Stimulated activated CD8-positive, alpha-beta memory T cell treated with anti-CD3 and anti-CD28 coated beads, Interleukin-7, amount 100 ng/mL, for 48 hours (primary cell): ENCODE data around the gene NINL.

Source experiments
- DNase-seq, 2 donors: peaks; one replicate each; pipeline ENCODE4 v3.0.0-alpha.2; 2020; ENCODE audit warnings: low read depth in 1 of 2; ENCODE audit errors: extremely low read depth in 1 of 2

NINL gene

DNA sequence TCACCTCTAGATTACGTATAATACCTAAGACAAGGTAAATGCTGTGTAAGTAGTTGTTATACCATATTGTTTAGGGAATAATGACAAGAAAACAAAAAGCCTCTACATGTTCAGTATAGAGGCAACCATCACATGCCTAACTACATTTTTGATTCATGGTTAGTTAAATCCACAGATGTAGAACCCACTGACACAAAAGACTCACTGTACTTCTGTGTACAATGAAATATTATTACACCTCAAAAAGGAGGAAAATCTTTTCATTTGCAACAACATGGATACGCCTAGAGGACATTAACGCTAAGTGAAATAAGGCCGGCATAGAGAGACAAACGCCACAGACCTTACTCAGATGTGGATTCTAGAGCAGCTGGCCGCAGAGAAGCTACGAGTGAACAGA, 50.5 kb downstream of the NINL start:
- no peak for DNase-seq

DNA sequence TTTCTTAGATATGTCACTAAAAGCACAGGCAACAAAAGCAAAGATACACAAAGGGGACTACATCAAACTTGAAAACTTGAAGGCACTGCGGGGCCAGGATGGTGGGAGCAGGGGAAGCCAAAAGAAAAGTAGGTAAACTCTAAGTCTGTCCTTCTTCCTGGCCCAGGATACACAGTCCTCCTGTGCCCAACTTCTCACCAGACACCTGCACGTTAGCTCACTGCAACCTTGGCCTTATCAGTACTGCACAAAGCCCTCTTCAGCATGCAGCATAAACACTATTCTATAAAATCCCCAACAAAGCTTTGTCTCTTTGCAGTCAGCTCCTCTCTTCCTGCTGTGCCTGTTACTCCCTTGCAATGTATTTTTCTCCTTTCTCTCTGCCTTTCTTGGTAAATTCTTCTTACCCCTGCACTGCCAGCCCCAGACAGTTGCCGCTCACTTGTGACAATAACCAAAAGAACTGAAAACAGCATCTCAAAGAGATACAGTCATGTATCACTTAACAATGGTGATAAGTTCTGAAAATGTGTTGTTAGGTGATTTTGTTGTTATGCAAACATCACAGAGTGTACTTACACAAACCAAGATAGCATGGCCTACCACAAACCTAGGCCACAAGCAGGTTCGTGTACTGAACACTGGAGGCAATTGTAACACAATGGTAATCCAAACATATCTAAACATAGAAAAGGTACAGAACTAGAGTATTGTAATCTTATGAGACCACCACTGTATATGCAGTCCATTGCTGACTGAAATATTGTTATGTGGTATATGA, 51.2 kb downstream of the NINL start:
- DNase-seq = no peak

DNA sequence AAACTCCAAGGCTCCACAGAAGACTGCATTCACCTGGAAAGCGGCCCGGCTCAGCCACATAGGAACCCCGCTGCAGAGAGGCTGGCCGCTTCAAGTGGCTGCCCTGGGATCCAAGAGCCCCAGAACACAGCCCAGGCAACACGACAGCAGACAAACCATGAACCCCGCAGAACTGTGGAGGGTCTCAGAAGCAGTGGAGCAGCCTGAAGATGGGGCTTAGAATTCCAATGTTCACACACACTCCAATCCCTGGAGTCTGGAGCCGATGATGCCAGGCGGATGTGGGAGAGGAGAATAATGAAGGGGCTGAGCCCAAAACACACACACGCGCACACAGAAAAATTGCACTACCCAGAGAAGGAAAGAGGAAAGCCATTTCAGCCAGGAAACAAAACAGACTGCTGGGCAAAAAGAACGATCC, 52.4 kb downstream of the NINL start:
- DNase-seq = no peak

DNA sequence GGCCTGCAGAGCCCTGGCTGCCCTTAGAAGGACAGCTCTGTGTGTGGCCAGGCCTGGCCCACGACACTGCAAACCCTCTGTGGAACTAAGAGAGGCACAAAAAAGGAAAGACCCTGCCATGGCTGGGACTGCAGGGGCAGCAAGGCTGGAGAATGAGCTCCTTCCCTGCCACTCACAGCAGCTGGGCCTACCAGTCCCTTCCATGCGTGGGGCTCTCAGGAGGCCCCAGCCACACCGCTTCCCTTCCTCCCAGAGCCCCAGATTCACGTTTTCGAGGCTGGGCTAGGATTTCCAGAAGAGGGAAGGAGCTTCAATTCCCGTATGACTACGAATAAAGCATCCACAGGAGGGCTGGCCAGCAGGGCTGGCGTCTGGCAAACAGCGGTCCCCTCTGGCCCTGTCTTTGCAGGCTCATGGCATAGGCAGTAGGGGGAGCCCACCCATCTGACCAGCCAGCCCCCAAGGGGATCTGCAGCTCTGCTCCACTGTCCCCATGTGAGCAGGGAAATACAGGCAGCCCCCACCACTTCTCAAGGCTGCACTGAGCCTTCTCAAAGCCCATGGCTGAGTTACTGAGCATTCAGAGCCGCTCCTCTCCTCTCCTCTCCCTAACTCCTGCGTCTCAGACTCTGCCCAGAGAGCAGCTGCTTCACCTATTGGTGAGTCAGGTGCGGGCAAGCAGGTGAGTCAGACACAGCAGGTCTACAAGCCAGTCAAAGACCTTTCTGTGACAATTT, 53.1 kb downstream of the NINL start:
- DNase-seq = no peak

DNA sequence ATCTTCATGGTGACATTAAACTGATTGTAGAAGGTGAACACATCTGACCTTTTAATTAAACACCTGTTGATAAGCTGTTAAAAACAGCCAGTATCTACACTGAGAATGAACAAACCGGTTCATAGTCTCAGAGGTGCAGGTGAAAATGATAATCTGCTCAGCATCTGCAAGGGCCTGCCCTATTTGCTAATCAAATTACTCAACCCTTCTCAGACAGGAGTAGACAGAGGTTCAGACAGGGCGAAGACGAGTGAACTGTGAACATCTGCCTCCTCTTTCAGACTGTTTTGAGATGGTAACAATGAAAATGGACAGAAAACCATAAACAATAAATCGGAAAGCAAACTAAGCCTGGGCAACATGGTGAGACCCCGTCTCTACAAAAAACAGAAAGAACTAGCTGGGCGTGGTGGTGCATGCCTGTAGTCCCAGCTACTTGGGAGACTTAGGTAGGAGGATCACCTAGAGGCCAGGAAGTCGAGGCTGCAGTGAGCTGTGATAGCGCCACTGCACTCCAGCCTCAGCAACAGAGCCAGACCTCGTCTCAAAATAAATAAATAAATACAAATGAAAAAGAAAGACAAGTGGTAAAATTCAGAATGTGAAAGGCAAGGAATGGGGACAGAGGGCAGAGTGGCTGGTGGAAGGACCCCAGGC, 55.9 kb downstream of the NINL start:
- no peak for DNase-seq

DNA sequence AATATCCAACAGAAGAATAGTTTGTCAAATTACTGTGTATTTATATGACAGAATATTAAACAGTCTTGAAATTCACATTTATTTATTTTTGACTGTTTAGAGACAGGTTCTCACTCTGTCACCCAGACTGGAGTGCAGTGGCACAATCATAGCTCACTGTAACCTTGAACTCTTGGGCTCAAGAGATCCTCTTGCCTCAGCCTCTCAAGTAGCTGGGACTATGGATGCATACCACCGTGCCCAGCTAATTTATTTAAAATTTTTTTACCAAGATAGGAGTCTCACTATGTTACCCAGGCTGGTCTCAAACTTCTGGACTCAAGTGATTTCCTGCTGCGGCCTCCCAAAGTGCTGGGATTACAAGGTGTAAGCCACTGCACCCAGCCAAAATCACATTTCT, 57.4 kb downstream of the NINL start:
- no peak for DNase-seq

DNA sequence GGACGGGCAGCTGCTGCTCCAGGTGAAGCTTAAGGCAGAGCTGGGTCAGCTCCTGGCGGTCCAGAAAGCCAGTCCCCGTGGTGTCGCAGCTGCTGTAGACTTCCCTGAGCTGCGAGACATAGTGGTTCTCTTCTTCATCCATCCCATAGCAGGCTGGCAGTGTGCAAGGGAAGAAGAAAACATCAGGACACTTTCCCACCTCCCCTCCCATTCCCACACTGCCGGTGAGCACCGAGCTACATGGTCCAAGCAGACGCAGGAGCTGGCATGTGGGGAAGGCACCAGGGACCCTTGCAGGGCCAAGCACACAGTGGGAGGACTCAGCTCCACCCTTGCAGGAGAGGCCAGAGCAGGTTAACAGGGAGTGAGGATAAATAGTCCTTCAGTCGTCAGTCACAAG, 58.9 kb downstream of the NINL start:
- no peak for DNase-seq

DNA sequence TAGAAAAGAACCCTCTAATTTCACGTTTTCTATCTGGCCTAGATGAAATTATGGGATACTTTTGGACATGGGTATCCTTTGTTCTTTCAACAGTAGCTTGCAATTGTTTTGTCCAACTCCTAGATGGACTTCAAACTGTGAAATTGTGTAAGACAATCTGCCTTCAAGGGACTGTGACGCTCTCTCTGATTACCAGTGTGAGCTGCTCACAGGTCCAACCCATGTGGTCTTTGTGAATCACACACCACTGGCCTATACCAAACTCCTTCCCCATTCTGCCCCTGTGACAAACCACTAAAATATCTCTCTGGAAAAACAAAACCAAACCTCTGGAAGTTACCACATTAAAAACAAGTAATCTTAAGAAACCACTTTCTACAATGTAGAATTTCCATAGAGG, 59.5 kb downstream of the NINL start:
- no peak for DNase-seq

DNA sequence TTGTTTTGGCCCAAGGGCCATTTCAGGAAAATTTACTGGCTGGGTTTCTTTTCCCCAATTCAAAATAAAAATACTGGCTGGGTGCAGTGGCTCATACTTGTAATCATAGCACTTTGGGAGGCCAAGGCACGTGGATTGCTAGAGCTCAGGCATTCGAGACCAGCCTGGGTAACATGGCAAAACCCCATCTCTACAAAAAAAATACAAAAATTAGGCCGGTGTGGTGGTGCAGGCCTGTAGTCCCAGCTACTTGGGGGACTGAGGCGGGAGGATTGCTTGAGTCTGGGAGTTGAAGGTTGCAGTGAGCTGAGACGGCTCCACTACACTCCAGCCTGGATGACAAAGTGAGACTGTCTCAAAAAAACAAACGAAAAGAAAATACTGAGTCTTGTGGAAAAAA, 60.0 kb downstream of the NINL start:
- no peak for DNase-seq

DNA sequence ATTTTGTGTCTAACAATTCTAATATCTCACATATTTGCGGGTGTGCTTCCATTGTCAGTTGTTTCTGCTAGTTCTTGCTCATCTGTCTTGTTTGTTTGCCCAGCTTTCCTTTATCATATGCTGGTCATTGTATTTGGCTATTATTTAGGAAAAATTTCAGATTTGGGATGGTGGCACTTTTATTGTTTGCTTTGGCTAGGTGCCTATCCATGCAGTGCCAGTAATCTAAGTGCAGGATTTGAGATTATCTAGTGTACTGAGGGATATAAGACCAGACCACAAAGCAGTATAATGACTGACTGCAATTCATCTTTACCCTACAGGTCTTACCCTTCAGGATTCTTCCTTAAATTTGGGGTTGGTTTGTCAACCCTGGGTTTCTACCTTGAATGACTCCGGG, 63.9 kb downstream of the NINL start:
- DNase-seq = no peak

DNA sequence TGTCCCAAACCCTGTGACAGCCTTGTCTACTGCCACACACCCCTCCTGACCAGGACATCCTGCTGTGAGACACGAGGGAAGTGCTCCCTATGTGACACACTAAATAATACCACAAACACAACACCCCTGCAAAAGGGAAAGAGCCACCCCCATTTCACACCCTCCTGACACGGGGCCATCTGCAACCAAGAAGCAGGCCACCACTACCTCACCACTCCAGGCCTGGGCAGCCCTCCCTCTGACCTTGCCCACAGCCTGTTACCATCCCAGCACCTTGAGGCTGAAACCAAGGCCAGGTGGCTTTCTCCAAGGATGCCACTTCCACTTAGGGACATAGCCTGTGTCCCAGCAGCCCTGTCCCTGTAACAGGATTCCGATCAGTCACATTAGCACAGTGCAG, 68.2 kb downstream of the NINL start:
- DNase-seq = no peak

DNA sequence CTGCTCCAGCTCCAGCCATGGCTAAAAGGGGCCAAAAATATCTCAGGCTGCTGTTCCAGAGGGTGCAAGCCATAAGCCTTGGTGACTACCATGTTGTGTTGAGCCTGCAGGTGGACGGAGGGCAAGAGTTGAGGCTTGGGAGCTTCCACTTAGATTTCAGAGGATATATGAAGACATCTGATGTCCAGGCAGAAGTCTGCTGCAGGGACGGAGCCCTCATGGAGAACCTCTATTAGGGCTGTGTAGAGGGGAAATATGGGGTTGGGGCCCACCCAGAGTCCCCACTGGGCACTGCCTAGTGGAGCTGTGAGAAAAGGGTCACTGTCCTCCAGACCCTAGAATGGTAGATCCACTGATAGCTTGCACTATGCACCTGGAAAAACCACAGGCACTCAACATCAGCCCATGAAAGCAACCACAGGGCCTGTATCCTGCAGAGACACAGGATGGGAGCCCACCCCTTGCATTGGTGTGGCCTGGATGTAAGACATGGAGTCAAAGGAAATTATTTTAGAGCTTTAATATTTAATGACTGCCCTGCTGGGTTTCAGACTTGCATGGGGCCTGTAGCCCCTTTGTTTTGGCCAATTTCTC, 70.5 kb downstream of the NINL start:
- DNase-seq = no peak

DNA sequence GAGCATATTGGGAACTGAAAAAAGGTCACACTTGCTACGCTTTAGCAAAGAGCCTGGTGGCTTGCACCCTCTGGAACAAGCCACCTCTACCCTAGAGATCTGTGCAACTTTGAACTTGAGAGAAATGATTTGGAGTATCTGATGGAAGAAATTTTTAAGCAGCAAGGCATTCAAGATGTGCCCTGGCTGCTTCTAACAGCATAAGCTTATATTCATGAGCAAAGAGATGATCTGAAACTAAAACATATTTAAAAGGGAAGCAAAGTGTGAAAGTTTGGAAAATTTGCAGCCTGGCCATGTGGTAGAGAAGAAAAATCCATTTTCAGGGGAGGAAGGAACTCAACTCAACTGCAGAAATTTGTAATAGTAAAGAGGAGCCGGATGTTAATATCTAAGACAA, 71.1 kb downstream of the NINL start:
- no peak for DNase-seq

DNA sequence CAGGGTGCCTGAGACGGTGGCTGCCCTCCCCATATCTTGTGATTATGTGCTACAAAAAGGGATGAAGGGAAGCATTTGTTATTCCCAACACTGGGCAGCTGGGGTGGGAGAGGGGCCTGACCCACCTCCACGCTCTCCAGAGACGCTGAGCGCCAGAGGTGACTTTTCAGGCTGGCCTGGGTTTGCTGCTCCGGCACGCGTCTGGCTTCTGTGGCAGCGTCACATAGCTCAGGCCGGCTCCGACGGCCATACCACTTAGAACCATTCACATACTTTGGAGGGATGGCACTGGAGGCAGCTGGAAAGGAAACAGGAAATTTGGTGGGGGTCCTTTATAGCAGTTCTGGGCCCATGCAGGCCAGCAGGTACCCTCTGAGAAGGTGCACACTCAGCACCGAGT, 72.6 kb downstream of the NINL start:
- DNase-seq = no peak

DNA sequence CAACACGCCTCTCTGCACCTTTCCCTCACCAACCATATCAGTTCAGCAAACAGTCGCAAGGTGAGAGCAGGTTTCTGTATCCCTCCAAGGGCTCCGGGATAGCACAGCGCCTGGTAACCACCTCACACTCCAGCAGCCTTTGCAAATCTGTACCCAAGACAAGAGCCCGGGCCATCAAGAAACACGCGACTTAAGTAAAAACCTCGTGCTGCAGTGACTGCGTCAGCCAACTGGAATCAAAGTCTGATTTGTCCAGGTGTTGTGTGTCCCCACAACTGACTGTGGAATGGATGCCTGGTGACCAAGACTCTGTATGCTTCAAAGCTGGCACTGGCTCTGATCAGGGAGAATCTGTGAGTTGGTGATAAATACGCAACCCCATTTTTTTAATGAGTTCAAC, 74.1 kb downstream of the NINL start:
- DNase-seq = no peak

DNA sequence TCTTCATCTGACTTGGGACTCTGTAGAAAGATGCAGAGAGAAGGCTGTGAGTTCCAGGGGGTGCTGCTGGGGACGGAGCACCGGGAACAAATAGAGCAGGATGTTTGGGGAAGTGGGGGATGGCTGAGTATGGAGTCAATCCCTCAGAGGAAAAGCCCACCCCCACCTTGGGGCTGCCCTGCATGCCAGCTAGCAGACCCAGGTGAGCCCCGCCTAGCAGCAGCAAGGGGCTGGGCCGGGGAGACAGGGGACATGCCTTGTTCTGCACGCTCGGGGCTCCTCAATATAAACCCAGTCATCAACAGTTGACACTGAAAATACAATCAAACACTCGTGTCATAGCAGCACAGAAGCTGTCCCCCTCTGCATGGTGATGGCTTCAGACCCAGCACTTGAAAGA, 74.6 kb downstream of the NINL start:
- DNase-seq = no peak

DNA sequence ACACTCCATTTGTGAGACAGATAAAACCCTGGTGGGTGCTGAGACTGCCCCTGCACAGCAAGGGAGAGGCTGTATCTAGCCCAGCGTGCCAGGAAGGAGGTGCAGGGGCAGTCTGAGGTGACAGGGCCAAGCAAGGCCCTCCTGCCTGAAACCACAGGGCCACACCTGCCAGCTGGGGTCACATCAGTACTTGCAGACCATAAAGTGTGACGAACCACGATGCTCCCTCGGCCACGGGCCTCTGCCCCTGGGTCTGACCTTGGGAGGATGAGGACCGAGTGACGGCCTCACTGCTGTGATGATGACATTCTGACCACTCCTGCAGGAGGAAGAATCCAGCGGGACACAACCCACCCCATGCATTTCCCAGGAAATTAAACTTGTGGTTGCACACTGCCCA, 75.1 kb downstream of the NINL start:
- DNase-seq = no peak

DNA sequence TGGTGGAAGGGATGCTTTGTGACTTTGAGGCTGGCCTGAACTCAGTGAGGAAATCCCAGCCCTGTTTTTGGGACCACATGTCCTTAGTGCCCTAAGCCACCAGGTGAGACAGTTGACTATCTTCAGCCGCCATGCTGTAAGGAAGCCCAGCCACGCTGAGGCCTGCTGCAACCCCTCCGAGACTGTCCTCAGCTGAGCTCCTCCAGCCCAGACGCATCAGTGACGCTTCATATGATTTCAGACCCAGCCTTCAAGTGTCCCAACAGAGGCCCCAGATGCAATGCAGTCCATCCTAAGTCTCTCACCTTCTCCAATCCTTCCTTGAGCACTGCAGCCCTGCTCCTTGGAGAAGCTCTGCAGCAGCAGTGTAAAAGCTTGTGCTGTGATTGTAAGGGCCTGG, 76.2 kb downstream of the NINL start:
- no peak for DNase-seq

DNA sequence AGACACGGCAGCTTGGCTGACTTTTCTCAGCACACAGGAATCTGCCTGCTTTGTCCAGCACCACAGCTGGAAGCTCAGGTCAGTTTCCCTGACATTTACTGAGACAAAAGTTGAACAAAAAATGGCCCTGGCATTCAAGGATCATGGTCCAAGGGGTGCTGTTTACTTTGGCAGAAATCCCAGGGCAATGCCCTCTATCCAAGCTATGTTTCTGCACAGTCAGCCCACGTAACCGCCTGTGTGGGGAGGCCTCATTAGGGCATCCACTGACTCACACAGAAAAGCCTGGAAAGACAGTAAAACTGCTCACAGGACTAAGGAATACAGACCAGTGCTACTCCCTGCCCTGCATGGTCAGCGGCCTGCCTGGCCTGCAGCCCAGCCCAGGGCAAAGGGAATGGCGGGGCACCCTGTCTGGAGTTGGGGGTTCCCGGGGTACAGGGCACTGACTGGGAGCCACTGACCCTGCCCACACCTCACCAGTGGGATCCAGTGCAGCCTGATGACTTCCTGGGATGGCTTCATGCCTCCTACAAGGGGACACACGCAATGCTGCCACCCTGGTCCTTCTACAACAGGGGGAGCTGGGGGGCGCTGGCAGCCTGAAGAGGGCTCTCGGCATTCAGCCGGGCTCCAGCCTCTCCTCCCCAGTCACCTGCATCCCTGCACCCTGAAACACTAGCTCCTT, 77.1 kb downstream of the NINL start:
- no peak for DNase-seq

DNA sequence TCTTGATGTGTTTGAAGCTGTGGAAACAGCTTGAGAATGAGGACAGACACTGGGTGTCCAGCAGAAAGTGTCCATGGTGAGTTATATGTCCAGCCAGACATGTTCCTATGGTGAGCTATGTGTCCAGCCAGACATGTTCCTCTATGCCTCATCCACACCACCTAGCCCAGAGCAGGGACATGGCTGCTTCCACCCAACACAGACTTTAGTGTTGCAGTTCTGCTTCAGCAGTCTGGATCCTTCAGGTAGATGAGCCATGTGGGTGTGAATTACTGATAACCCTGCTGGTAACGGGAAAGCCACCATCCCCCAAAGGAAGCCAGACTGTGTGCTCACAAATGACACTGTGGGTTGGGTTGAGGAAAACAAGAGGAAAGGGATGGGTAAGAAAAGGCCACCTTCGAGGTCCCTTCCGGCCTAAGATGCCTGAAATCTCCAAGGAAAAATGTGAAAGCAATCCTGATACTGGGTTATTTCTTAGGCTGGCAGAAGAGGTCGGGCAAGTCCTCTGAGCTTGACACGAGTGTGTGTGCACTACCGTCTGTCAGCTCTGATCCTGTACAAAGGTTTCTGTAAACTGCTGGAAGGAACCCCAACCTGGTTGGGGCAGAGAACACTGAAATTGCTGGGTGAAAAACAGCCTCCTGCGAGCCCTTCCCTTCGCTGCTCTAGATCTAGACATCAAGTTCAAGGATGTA, 77.8 kb downstream of the NINL start:
- no peak for DNase-seq
